BE2C (cell line): ENCODE measurements around the gene SETSIP. TPM values are rescaled to one million over a fixed set of nuclear protein-coding genes. Genes with fewer than 3 reads are reported as not detected.

Source experiments
- DNase-seq: peaks from one replicate; pipeline ENCODE4 v3.0.0-alpha.2; 2020
- H3K27me3 ChIP-seq: fragments of 250-450 bp; sonication (Bioruptor Pico); 2 replicates; pipeline ENCODE4 v1.5.1; 2020; ENCODE audit warnings: mild to moderate bottlenecking
- H3K36me3 ChIP-seq: fragments of 250-450 bp; sonication (Bioruptor Pico); 2 replicates; pipeline ENCODE4 v1.5.1; 2020; ENCODE audit warnings: mild to moderate bottlenecking
- H3K4me1 ChIP-seq: fragments of 250-450 bp; sonication (Bioruptor Pico); 2 replicates; pipeline ENCODE4 v1.5.1; 2020
- H3K4me3 ChIP-seq: 2 replicates; pipeline ENCODE4 v1.5.1; 2011; ENCODE audit warnings: low read depth, low read length
- H3K9me3 ChIP-seq: fragments of 250-450 bp; sonication (Bioruptor Pico); 2 replicates; pipeline ENCODE4 v1.5.1; 2020
- polyA plus RNA-seq: library from polyadenylated mRNA; unstranded; fragments of >200 nt; gene quantifications from one replicate; pipeline ENCODE4 v1.2.1, GENCODE V29; 2012; ENCODE audit warnings: low read depth, missing spikeins; ENCODE audit not compliant: insufficient read length, insufficient read depth
- TF ChIP-seq, protein P1 (sequence below): IDR thresholded peaks from 2 replicates; pipeline ENCODE4 v1.5.1; 2012; ENCODE audit warnings: mild to moderate bottlenecking, low read depth, low read length

SETSIP gene, protein sequence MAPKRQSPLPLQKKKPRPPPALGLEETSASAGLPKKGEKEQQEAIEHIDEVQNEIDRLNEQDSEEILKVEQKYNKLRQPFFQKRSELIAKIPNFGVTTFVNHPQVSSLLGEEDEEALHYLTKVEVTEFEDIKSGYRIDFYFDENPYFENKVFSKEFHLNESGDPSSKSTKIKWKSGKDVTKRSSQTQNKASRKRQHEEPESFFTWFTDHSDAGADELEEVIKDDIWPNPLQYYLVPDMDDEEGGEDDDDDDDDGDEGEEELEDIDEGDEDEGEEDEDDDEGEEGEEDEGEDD
- polyA plus RNA-seq = 1.5 TPM

DNA sequence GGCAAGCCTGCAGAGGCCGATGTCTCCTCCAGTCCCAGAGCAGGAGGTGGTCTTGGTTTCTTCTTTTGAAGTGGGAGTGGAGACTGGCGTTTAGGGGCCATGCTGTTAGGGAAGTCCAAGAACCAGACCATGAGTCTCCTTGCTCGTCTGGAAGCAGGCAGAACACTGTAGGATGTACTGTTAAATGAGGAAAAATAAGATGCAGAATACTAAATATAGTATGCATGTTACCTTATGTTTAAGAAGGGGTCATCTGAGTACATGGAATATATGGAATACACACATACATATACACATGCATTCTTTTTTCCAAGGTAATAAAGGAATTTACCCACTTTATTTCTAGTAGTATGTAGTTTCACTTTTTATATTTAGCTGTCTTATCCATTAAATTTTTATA is at the start of gene SETSIP:
SETSIP (minus strand) TSS at position 101 of the 400 bp plus-strand sequence; CDS start at position 101, 0 bp downstream.
- Histone ChIP-seq H3K9me3 (no peaks in the 10 kb centered on the region), H3K27me3 (no peaks in the 10 kb centered on the region), H3K4me1 (no peaks in the 10 kb centered on the region), H3K36me3 (no peaks in the 10 kb centered on the region), H3K4me3 (no peak within 1 kb of the TSS)
- no peak for DNase-seq
- TF ChIP-seq, protein P1, sequence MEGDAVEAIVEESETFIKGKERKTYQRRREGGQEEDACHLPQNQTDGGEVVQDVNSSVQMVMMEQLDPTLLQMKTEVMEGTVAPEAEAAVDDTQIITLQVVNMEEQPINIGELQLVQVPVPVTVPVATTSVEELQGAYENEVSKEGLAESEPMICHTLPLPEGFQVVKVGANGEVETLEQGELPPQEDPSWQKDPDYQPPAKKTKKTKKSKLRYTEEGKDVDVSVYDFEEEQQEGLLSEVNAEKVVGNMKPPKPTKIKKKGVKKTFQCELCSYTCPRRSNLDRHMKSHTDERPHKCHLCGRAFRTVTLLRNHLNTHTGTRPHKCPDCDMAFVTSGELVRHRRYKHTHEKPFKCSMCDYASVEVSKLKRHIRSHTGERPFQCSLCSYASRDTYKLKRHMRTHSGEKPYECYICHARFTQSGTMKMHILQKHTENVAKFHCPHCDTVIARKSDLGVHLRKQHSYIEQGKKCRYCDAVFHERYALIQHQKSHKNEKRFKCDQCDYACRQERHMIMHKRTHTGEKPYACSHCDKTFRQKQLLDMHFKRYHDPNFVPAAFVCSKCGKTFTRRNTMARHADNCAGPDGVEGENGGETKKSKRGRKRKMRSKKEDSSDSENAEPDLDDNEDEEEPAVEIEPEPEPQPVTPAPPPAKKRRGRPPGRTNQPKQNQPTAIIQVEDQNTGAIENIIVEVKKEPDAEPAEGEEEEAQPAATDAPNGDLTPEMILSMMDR = no peak

DNA sequence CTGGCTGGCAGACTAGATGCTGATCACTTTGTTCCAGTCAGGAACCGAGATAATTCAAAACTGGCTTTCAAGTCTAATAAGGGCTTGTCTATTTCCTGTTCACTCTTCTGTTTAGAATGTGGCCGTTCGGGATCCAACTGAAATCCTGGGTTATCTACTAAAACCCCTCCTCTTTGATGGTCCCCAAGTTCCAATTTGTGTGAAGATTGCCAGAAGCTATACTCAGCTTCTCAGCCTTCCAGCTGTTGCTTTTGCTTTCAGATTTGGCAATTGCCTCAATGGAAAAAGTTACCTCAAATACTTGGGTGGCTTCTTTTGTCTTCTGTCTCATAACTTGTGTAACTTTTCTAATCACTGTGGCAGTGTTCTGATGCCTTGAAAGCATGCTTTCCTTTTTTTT is 48.7 kb upstream of the SETSIP start:
- H3K4me3 ChIP-seq = no peak overlapping the region
- H3K4me1 ChIP-seq = no peaks in the 10 kb centered on the region
- DNase-seq = no peak
- H3K27me3 ChIP-seq = no peaks in the 10 kb centered on the region
- TF ChIP-seq, protein P1 = no peak
- no peaks in the 10 kb centered on the region for H3K36me3 ChIP-seq
- no peaks in the 10 kb centered on the region for H3K9me3 ChIP-seq

DNA sequence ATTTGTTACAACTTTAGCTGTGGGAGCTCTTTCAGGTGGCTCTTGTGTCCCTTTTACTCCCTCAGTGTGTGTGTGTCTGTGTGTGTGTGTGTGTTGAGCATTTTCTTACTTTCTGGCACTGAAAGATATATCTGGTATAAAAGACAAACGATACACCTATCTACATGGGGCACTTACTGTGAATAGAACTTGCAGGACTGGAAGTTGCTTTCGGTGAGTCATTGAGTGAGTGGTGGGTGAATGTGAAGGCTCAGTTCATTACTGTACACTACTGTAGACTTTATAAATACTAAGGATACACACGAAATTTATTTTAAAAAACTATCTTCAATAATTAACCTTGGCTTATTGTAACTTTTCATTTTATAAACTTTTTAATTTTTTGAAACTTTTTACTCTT is 43.6 kb upstream of the SETSIP start:
- Histone ChIP-seq H3K36me3 (no peaks in the 10 kb centered on the region), H3K4me3 (no peak overlapping the region), H3K4me1 (no peaks in the 10 kb centered on the region), H3K27me3 (no peaks in the 10 kb centered on the region), H3K9me3 (no peaks in the 10 kb centered on the region)
- TF ChIP-seq, protein P1 = no peak
- DNase-seq = no peak

DNA sequence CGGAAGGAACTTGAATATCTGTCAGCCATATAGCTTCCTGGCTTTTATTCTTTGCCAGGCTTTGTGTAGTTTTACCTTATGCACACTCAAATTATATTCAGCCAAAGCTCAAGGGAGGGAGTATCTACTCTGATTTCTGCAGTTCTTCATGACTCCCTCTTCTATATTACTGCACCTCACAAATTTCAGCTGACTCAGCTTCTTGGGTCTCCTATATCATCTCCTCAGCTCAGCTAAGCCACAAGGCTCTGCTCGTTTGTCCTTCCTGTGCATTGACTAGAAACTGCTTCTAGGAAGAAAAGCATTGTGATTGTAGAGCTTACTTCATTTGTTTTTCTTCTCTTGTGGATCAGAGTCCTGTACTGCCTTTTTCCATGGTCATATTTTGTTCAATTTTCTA is 42.3 kb upstream of the SETSIP start:
- DNase-seq = no peak
- TF ChIP-seq, protein P1 = no peak
- Histone ChIP-seq H3K27me3 (no peaks in the 10 kb centered on the region), H3K4me1 (no peaks in the 10 kb centered on the region), H3K9me3 (no peaks in the 10 kb centered on the region), H3K4me3 (no peak overlapping the region), H3K36me3 (no peaks in the 10 kb centered on the region)

DNA sequence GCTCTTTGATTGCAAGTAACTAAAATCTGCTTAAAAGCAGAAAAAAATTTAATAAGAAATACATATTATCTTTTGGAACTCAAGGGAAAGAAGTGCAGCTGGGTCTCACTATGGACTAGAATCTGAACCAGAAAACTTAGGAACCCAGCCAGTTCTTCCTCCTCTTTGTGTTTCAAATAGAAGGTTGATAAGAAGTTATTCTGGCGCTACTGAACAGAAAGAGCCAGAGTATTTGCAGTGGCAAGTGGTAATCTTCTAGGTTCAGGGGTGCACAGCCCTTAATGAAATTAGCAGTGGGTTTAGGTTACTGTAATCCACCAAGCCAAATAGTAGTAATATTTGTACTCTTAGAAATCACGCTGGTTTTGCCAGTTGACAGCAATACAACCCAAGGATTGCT is 33.4 kb upstream of the SETSIP start:
- Histone ChIP-seq H3K27me3 (no peaks in the 10 kb centered on the region), H3K4me3 (no peak overlapping the region), H3K4me1 (no peaks in the 10 kb centered on the region), H3K36me3 (no peaks in the 10 kb centered on the region), H3K9me3 (no peaks in the 10 kb centered on the region)
- no peak for DNase-seq
- TF ChIP-seq, protein P1 = no peak

DNA sequence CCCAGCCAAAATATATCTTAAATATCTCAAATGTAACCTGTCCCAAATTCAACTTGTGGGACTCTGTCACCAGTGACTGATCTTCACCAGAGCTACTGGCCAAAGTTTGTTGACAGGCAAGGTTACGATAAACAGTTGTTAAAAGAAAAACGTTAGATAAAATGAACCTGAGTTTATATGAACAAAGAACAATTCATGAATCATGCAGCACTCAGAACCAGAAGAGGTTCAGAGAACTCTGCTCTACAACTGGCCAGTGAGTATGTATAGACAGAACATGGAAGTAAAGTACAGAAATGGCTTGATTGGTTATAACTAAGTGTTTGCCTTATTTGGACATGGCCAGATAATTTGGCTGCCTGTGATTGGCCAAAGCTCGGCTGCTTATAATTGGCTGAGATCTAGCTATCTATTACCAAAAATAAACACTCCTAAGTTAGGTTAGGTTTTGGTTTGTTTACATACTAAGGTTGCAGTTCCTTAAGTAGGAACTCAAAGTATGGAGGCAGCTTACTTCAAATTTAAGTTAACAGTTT is 30.4 kb upstream of the SETSIP start:
- no peaks in the 10 kb centered on the region for H3K36me3 ChIP-seq
- DNase-seq = no peak
- no peaks in the 10 kb centered on the region for H3K9me3 ChIP-seq
- no peaks in the 10 kb centered on the region for H3K27me3 ChIP-seq
- H3K4me1 ChIP-seq = no peaks in the 10 kb centered on the region
- TF ChIP-seq, protein P1 = no peak
- no peak overlapping the region for H3K4me3 ChIP-seq
